Germinal center (tissue), 1 donor: Measurements from ENCODE around the gene CGB8.

Experiments
- DNase-seq: peaks from one replicate; pipeline ENCODE4 v3.0.0; 2012; ENCODE audit warnings: mixed read lengths, low spot score

Gene CGB8

DNA sequence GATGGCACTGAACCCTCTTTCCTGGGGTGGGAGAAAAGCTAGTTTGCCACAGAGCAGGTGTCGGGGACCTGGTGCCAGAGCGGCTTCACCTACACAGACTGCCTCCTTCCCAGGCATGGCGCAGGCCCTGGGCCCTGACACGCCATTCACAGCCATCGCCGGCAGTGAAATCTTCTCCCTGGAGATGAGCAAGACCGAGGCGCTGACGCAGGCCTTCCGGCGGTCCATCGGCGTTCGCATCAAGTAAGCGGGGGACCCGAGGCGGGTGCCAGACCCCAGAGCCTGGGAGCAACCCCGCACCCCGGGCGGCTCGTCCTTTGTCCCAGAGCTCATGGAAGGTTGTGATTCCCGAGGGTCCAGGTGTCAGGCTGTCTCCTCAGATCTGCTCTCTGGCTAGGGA is 42.0 kb downstream of the CGB8 start:
- no peak for DNase-seq

DNA sequence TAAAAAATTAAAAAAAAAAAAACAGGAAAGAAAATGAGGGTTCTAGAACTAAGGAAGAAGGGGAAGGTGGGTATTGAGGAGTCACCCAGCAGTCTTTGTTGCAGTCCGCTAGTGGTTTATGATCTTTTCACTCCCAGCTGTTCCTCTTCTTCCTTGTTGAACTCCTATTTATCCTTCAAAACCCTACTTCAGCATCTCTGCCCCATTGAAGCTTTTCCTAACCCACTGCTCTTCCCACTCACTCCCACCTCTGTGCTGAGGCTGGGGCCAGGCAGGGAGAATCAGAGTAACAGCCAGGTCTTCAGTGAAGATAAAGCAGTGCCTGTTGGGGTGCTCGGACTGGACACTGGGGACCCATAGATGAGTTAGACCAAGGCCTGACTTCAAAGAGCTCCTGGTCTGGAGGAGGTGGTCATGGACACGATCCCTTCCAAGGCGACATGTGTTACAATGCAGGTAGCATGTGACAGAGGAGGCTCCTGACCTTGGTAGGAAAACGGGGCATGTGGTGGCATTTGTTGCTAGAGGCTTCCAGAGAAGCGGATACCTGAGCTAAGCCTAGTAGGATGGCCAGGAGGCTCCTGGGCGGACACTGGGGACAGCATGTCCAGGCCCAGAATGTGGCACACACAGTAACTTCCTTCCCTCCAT is 43.8 kb downstream of the CGB8 start:
- DNase-seq, result no peak

DNA sequence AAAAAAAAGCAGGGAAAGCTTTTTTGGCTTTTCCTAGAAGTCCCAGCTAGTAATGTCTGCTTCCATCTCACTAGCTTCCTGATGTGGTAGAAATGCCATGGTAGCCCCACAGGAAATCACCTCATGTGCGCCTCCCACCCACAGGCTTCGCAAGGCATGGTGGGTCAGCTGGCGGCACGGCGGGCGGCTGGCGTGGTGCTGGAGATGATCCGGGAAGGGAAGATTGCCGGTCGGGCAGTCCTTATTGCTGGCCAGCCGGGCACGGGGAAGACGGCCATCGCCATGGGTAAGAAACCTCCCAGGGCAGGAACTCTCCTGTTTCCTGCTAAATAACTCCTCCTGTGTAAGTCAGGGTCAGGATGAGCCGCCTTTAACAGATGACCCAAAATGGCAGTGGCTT is 44.8 kb downstream of the CGB8 start:
- DNase-seq, result no peak

DNA sequence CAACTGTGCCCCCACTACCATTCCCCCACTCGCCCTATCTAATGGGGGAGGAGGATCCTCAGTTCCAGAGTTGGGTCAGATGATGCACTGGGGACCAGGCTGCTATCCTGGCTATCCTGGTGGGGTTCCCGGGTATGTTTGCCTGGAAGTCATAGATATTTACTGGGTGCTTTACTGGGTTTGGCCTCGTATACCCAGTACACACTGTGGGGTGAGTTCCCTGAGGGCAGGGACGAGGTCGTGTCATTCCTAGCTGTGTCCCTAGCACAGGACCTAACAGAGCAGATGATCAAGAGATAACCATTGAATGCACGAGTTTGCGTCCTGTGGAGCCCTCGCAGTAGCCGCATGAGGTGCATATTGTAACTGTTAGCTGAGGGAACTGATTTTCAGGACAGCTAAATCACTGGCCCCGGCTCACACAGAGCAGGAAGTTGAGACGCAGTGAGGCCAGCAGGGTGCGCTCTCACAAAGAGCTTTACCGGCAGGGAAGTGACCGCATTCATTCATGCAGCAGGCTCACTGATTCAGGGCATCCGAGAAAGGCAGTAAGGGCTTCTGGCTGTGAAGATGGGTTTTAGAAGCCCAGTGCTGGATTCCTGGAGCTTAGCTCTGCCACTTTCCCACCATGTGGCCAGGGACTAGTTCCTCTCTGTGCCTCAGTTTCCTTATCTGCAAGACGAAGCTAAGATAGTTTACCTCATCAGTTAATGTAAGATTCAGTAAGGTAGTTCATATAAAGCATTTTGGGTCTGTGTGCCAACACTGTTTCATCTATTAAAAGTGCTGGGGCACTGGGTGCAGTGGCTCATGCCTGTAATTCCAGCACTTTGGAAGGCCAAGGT is 49.2 kb downstream of the CGB8 start:
- peak; percentile 63 for DNase-seq

DNA sequence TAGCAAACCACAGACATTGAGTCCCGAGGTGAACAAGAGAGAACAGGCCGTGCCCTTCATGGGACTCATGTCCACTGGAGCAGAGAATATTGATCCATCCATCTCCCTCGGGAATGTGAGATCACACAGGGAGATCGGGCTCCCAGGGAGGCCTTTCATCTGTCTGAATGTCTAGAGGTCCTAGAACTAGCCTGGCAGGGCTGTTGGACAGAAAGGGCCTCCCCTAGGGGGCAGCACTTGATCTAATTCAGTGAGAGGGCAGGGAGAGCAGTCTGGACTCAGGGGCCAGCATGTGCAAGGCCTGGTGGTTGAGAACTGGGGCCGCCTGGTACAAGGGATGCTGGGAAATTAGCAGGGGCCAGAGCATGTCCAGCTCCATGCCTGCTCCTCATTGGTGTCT is 50.9 kb downstream of the CGB8 start:
- DNase-seq, result peak; percentile 27
